ENCODE data around the gene LRRC56. TPM values are rescaled to one million over a fixed set of nuclear protein-coding genes. Genes with fewer than 3 reads are reported as not detected.

LRRC56 gene
- total and polyA plus RNA-seq, 9 of the 15 experiments (the other 6 are each of a cell fraction or from before 2014, with no cell fraction given), result 0.03 to 4.5 (median 1.0) TPM; not detected in 1

GRCh38 chr11:492427-493226 is 44.7 kb upstream of the LRRC56 start:
- WGBS (ENCODE audit: insufficient coverage, low coverage, missing lambda C conversion rate), result 89% methylated on average over 32 of the region's 32 CpGs
- Histone ChIP-seq H2AFZ (ENCODE audit: low read depth, low read length) (no peak overlapping the region), H3K79me2 (ENCODE audit: control insufficient read depth, insufficient read depth, low read length) (peaks cover 5% of the 10 kb centered on the region; the same call in 2 of the 3 replicates), H3K36me3 (ENCODE audit: control insufficient read depth, insufficient read depth, low read length) (peaks cover 89% of the 10 kb centered on the region), H3K4me3 (no peak overlapping the region), H3K4me2 (ENCODE audit: insufficient read depth, low read length) (no peak overlapping the region), H3K9me1 (ENCODE audit: control insufficient read depth, insufficient read depth, low read length) (peaks cover 3% of the 10 kb centered on the region), H3K4me1 (replicated peaks in 1 of 2; ENCODE audit: control insufficient read depth in 2 of 2, insufficient read depth in 2 of 2, low read length in 2 of 2) (peaks cover 0 to 37% of the 10 kb centered on the region in 2 experiments; a peak in 2 of 5 replicates), H3K9me3 (replicated peaks; ENCODE audit: control insufficient read depth, insufficient read depth, low read depth, low read length) (peaks cover 4% of the 10 kb centered on the region), H3K27ac (ENCODE audit: extremely low read depth, low read depth, low read length) (no peak overlapping the region), H3K27me3 (ENCODE audit: control insufficient read depth in 2 of 2, insufficient read depth in 2 of 2, low read length in 2 of 2) (no peaks in the 10 kb centered on the region), H3K9ac (ENCODE audit: insufficient read depth in 1 of 2, low read depth in 2 of 2, low read length in 2 of 2) (peak overlapping the region in 1 of 2 experiments; percentile 40; a peak in 1 of 4 replicates), H4K20me1 (replicated peaks; ENCODE audit: control insufficient read depth, insufficient read depth, low read length) (no peaks in the 10 kb centered on the region)
- intact Hi-C loops (cut with micrococcal nuclease), result no loop called here
- POLR2A ChIA-PET, result interaction anchor here (0.7 to 2.3 kb wide), 6 partner anchors 10 to 32 kb away, joined by 4 to 13 read pairs (median 8); partner anchors contain the start of gene RNH1
- ATAC-seq (peak; percentile 32), DNase-seq (ENCODE audit: extremely low read depth in 1 of 4, low spot score in 3 of 4) (no peak), FAIRE-seq (no peak)
- in situ Hi-C loops (cut with MboI), result no loop called here
- no TSS peak for BruUV-seq (replicated peaks)
- CTCF ChIA-PET (ENCODE audit: low intra/inter-chr PET ratio), result no interaction called here
- TF ChIP-seq POLR2G (IDR thresholded peaks at IDR 0.05; ENCODE audit: low read depth, low read length) (peak; percentile 82), POLR2B (IDR thresholded peaks at IDR 0.05; ENCODE audit: low read depth, partially characterized antibody) (peak; percentile 20), ZNF124 (CRISPR knock-in tag; IDR thresholded peaks at IDR 0.05) (no peak), CCNT2 (IDR thresholded peaks at IDR 0.05; ENCODE audit: borderline replicate concordance, extremely low read depth, insufficient read length, low read depth, low read length) (peak; percentile 30), RBFOX2 (IDR thresholded peaks at IDR 0.05; ENCODE audit: low read depth, low read length) (peak; percentile 56), SMAD4 (CRISPR knock-in tag; conservative IDR thresholded peaks at IDR 0.05) (no peak), RBM22 (IDR thresholded peaks at IDR 0.05; ENCODE audit: low read depth, low read length, poor library complexity, severe bottlenecking) (peak; percentile 89), DACH1 (IDR thresholded peaks at IDR 0.05; ENCODE audit: partially characterized antibody) (no peak), POLR2A (conservative IDR thresholded peaks at IDR 0.05) (0 out of 2 replicates have a peak, but pooled peaks have one; percentile 3)
- TF ChIP-seq, protein P1, sequence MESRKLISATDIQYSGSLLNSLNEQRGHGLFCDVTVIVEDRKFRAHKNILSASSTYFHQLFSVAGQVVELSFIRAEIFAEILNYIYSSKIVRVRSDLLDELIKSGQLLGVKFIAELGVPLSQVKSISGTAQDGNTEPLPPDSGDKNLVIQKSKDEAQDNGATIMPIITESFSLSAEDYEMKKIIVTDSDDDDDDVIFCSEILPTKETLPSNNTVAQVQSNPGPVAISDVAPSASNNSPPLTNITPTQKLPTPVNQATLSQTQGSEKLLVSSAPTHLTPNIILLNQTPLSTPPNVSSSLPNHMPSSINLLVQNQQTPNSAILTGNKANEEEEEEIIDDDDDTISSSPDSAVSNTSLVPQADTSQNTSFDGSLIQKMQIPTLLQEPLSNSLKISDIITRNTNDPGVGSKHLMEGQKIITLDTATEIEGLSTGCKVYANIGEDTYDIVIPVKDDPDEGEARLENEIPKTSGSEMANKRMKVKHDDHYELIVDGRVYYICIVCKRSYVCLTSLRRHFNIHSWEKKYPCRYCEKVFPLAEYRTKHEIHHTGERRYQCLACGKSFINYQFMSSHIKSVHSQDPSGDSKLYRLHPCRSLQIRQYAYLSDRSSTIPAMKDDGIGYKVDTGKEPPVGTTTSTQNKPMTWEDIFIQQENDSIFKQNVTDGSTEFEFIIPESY (CRISPR knock-in tag; IDR thresholded peaks at IDR 0.05), result 0 out of 2 replicates have a peak, but pooled peaks have one; percentile 23
- TF ChIP-seq, protein P2, sequence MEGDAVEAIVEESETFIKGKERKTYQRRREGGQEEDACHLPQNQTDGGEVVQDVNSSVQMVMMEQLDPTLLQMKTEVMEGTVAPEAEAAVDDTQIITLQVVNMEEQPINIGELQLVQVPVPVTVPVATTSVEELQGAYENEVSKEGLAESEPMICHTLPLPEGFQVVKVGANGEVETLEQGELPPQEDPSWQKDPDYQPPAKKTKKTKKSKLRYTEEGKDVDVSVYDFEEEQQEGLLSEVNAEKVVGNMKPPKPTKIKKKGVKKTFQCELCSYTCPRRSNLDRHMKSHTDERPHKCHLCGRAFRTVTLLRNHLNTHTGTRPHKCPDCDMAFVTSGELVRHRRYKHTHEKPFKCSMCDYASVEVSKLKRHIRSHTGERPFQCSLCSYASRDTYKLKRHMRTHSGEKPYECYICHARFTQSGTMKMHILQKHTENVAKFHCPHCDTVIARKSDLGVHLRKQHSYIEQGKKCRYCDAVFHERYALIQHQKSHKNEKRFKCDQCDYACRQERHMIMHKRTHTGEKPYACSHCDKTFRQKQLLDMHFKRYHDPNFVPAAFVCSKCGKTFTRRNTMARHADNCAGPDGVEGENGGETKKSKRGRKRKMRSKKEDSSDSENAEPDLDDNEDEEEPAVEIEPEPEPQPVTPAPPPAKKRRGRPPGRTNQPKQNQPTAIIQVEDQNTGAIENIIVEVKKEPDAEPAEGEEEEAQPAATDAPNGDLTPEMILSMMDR (IDR thresholded peaks at IDR 0.05 in 2 of 3, conservative IDR thresholded peaks at IDR 0.05 in 1 of 3; ENCODE audit: insufficient read depth in 2 of 3, low read depth in 1 of 3, low read length in 3 of 3), result no peak
